HL-60 (cell line): ENCODE data around the gene SNAPIN.

Experiments
- DNase-seq, 2 experiments: peaks; one replicate each; pipeline ENCODE4 v3.0.0-alpha.2; 2010 to 2020; ENCODE audit warnings: low read depth in 1 of 2, low spot score in 1 of 2
- H3K27ac ChIP-seq: fragments of 250-450 bp; sonication (Bioruptor Pico); replicated peaks from 2 replicates; pipeline ENCODE4 v1.5.1; 2020; ENCODE audit warnings: mild to moderate bottlenecking, moderate library complexity
- H3K27me3 ChIP-seq: fragments of 250-450 bp; sonication (Bioruptor Pico); 2 replicates; pipeline ENCODE4 v1.5.1; 2021; ENCODE audit warnings: mild to moderate bottlenecking, moderate library complexity; ENCODE audit not compliant: insufficient read depth, poor library complexity, severe bottlenecking
- H3K4me3 ChIP-seq: replicated peaks from 2 replicates; pipeline ENCODE4 v1.5.1; 2011; ENCODE audit warnings: mild to moderate bottlenecking, control low read depth, low read length; ENCODE audit not compliant: insufficient read depth
- CTCF ChIP-seq: IDR thresholded peaks from one replicate; pipeline ENCODE4 v1.5.1; 2011; ENCODE audit warnings: low read length, control low read depth, inconsistent platforms; ENCODE audit not compliant: insufficient read depth
- GABPA ChIP-seq: IDR thresholded peaks from 2 replicates; pipeline ENCODE4 v1.6.1; 2012; ENCODE audit warnings: low read depth
- POLR2AphosphoS5 ChIP-seq: IDR thresholded peaks from 2 replicates; pipeline ENCODE4 v1.6.1; 2012; ENCODE audit warnings: low read depth
- SPI1 ChIP-seq: IDR thresholded peaks from 2 replicates; pipeline ENCODE4 v1.6.1; 2012; ENCODE audit warnings: low read depth, mild to moderate bottlenecking, borderline replicate concordance
- TF ChIP-seq, protein P1 (sequence below): IDR thresholded peaks from 2 replicates; pipeline ENCODE4 v1.6.1; 2012; ENCODE audit warnings: low read depth; ENCODE audit not compliant: insufficient replicate concordance

Gene SNAPIN

GRCh38 chr1:153633754-153634665 lies 24.5 kb upstream of the SNAPIN start, which contains the start of gene CHTOP:
Gene CHTOP, plus strand, starts transcription at chr1:153634066. Its CDS starts 2,523 bp downstream, at chr1:153636589.
- H3K27me3 ChIP-seq, result no peaks in the 10 kb centered on the region
- peak; percentile 94 to 98 for DNase-seq
- H3K27ac ChIP-seq, result peak within 1 kb of the TSS; percentile 99
- TF ChIP-seq SPI1, result no peak; the same call in 1 of the 2 replicates
- TF ChIP-seq, protein P1, sequence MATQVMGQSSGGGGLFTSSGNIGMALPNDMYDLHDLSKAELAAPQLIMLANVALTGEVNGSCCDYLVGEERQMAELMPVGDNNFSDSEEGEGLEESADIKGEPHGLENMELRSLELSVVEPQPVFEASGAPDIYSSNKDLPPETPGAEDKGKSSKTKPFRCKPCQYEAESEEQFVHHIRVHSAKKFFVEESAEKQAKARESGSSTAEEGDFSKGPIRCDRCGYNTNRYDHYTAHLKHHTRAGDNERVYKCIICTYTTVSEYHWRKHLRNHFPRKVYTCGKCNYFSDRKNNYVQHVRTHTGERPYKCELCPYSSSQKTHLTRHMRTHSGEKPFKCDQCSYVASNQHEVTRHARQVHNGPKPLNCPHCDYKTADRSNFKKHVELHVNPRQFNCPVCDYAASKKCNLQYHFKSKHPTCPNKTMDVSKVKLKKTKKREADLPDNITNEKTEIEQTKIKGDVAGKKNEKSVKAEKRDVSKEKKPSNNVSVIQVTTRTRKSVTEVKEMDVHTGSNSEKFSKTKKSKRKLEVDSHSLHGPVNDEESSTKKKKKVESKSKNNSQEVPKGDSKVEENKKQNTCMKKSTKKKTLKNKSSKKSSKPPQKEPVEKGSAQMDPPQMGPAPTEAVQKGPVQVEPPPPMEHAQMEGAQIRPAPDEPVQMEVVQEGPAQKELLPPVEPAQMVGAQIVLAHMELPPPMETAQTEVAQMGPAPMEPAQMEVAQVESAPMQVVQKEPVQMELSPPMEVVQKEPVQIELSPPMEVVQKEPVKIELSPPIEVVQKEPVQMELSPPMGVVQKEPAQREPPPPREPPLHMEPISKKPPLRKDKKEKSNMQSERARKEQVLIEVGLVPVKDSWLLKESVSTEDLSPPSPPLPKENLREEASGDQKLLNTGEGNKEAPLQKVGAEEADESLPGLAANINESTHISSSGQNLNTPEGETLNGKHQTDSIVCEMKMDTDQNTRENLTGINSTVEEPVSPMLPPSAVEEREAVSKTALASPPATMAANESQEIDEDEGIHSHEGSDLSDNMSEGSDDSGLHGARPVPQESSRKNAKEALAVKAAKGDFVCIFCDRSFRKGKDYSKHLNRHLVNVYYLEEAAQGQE, result peak; percentile 62
- peak; percentile 96 for TF ChIP-seq POLR2AphosphoS5
- H3K4me3 ChIP-seq, result peak within 1 kb of the TSS; percentile 51

GRCh38 chr1:153635872-153636271 lies 22.6 kb upstream of the SNAPIN start:
- peak overlapping the region; percentile 51; the same call in 1 of the 2 replicates for H3K4me3 ChIP-seq
- H3K27me3 ChIP-seq, result no peaks in the 10 kb centered on the region
- no peak for DNase-seq
- no peak overlapping the region for H3K27ac ChIP-seq
- TF ChIP-seq SPI1 (no peak), CTCF (no peak), POLR2AphosphoS5 (no peak), GABPA (no peak)
- TF ChIP-seq, protein P1, result no peak

DNA sequence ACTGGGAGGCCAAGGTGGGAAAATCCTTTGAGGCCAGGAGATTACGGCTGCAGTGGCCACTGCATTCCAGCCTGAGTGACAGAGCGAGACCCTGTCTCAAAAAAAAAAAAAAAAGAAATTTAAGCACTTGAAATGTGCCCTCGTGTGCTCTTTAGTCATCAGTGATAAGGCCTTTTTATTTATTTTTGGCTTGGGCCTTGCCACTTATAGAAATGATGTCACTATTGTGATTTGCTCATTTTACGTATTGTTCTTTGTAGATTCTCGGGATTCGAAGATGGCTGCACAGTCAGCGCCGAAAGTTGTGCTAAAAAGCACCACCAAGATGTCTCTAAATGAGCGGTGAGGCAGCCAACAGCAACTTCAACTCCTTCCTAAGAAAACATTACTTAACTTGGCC lies 22.2 kb upstream of the SNAPIN start:
- no peak overlapping the region for H3K27ac ChIP-seq
- no peak for TF ChIP-seq POLR2AphosphoS5
- no peak for TF ChIP-seq CTCF
- no peak for TF ChIP-seq SPI1
- TF ChIP-seq, protein P1, result no peak
- TF ChIP-seq GABPA, result no peak
- no peak overlapping the region for H3K4me3 ChIP-seq

More for the DNA sequence above, 22.2 kb upstream of the SNAPIN start:
- DNase-seq, result no peak
- H3K27me3 ChIP-seq, result no peaks in the 10 kb centered on the region
